Vagina (tissue), 2 donors: ENCODE results near the gene C6orf15. TPM values are rescaled to one million over a fixed set of nuclear protein-coding genes. Genes with fewer than 3 reads are reported as not detected.

Experiments
- DNase-seq, 2 donors: peaks; one replicate each; pipeline ENCODE4 v3.0.0-alpha.2; 2017; ENCODE audit errors: extremely low spot score in 2 of 2
- H3K27ac ChIP-seq: fragments of 200-600 bp; sonication (generic); one replicate; pipeline ENCODE4 v1.5.1; 2019
- H3K27me3 ChIP-seq: fragments of 200-600 bp; sonication (generic); one replicate; pipeline ENCODE4 v1.5.1; 2019
- H3K36me3 ChIP-seq, 2 donors: fragments of 200-600 bp; sonication (generic); one replicate each; pipeline ENCODE4 v1.5.1; 2017 to 2019
- H3K4me1 ChIP-seq: fragments of 200-600 bp; sonication (generic); one replicate; pipeline ENCODE4 v1.5.1; 2019
- H3K4me3 ChIP-seq, 2 donors: fragments of 200-600 bp; sonication (generic); 1 replicate in 1 of 2; 2 replicates in 1 of 2; pipeline ENCODE4 v1.5.1; 2016 to 2019
- H3K9me3 ChIP-seq: fragments of 200-600 bp; sonication (generic); one replicate; pipeline ENCODE4 v1.5.1; 2019
- CTCF ChIP-seq, 3 experiments: fragments of 450-650 bp in 2 of 3; fragments of 200-600 bp in 1 of 3; sonication (generic) in 1 of 3; IDR thresholded peaks; one replicate each; pipeline ENCODE4 v1.5.1; 2017 to 2019; ENCODE audit warnings: antibody characterized with exemption in 3 of 3, mild to moderate bottlenecking in 2 of 3, moderate library complexity in 2 of 3
- POLR2A ChIP-seq, 2 donors: fragments of 450-650 bp; IDR thresholded peaks; one replicate each; pipeline ENCODE4 v1.6.1; 2017; ENCODE audit warnings: antibody characterized with exemption in 2 of 2, mild to moderate bottlenecking in 2 of 2, moderate library complexity in 2 of 2
- POLR2AphosphoS5 ChIP-seq, 2 donors: sonication (generic); formaldehyde crosslinking; IDR thresholded peaks; one replicate each; pipeline ENCODE4 v1.9.0; 2017; ENCODE audit warnings: antibody characterized with exemption in 2 of 2, mild to moderate bottlenecking in 2 of 2, low read depth in 1 of 2; ENCODE audit not compliant: insufficient read depth in 1 of 2
- intact Hi-C: fragments of 100-400 bp; cut with DNase I; formaldehyde crosslinking; loops from one replicate; pipeline ENCODE4 v1.15.1; 2023
- total RNA-seq: library from RNA; depleted of rRNA; stranded (reverse); fragments of >200 nt; gene quantifications from one replicate; pipeline ENCODE4 v1.2.3, GENCODE V29; 2016

C6orf15 gene
- total RNA-seq, 1 donor from 2014 or later, result not detected

GRCh38 chr6:31145386-31145785 lies 33.0 kb upstream of the C6orf15 start:
- no peaks in the 10 kb centered on the region for H3K9me3 ChIP-seq
- TF ChIP-seq POLR2A (IDR thresholded peaks at IDR 0.05), result no peak
- no peak for TF ChIP-seq POLR2AphosphoS5 (IDR thresholded peaks at IDR 0.05; ENCODE audit: insufficient read depth in 1 of 2, low read depth in 1 of 2)
- TF ChIP-seq CTCF (IDR thresholded peaks at IDR 0.05), result no peak
- H3K36me3 ChIP-seq, result peaks cover 0 to 18% of the 10 kb centered on the region in 2 donors
- H3K4me1 ChIP-seq, result no peaks in the 10 kb centered on the region
- no peak overlapping the region for H3K4me3 ChIP-seq
- H3K27ac ChIP-seq, result no peak overlapping the region
- no peaks in the 10 kb centered on the region for H3K27me3 ChIP-seq
- DNase-seq, result no peak
- intact Hi-C loops, result no loop called here

DNA sequence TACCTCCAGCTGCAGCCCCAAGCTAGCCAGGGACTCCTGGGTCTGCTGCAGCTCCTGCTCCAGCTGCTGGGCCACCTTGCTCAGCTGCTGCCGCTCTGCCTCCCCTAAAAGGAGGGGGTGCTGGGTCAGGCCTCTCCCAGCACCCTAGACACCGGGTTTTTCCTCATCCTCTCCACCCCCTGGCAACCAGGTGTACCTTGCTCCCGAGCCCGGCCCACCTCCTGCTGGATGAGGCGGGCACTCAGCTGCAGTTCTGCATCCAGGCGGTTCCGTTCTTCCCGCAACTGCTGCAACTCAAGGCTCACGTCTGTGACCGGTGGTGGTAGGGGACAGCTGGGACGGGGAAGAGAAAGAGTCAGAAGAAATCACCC lies 32.6 kb upstream of the C6orf15 start:
- DNase-seq, result no peak
- Histone ChIP-seq H3K36me3 (peaks cover 0 to 14% of the 10 kb centered on the region in 2 donors), H3K9me3 (no peaks in the 10 kb centered on the region), H3K27me3 (no peaks in the 10 kb centered on the region), H3K27ac (no peak overlapping the region), H3K4me1 (no peaks in the 10 kb centered on the region), H3K4me3 (no peak overlapping the region)
- intact Hi-C loops, result no loop called here
- no peak for TF ChIP-seq CTCF (IDR thresholded peaks at IDR 0.05)
- TF ChIP-seq POLR2AphosphoS5 (IDR thresholded peaks at IDR 0.05; ENCODE audit: insufficient read depth in 1 of 2, low read depth in 1 of 2), result no peak
- TF ChIP-seq POLR2A (IDR thresholded peaks at IDR 0.05), result no peak

DNA sequence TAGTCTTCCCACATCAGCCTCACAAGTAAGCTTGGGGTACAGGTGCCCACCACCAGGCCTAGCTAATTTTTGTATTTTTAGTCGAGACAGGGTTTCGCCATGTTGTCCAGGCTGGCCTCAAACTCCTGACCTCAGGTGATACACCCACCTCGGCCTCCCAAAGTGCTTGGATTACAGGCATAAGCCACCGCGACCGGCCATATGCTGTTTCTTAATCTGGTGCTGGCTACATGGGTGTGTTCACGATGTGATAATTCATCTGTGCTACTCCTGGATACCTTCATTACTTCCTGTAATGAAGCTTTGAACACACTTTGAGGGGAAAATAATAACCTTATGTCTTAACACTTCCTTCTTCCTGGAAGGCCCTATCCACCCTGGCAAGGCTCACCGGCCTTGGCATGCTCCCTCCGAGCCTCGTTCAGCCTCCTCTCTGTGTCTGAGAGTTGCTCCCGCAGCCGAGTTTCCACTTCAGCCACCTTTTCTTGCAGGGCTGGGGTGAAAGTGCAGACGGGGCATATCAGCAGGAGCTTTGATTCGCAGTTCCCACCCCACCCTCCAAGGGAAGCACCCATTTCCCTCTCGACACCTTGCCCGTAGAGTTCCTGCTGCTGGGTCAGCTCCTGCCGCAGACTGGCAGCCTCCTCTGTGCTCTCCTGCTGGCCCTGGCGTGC lies 32.1 kb upstream of the C6orf15 start:
- H3K4me3 ChIP-seq, result no peak overlapping the region
- DNase-seq, result no peak
- H3K27me3 ChIP-seq, result no peaks in the 10 kb centered on the region
- TF ChIP-seq CTCF (IDR thresholded peaks at IDR 0.05), result no peak
- no peak overlapping the region for H3K27ac ChIP-seq
- H3K4me1 ChIP-seq, result peaks cover 2% of the 10 kb centered on the region
- intact Hi-C loops, result no loop called here
- H3K9me3 ChIP-seq, result no peaks in the 10 kb centered on the region
- peaks cover 0 to 9% of the 10 kb centered on the region in 2 donors for H3K36me3 ChIP-seq

GRCh38 chr6:31143148-31143547 lies 30.8 kb upstream of the C6orf15 start:
- no peak overlapping the region for H3K4me3 ChIP-seq
- no peaks in the 10 kb centered on the region for H3K9me3 ChIP-seq
- DNase-seq, result no peak
- H3K36me3 ChIP-seq, result peaks cover 0 to 5% of the 10 kb centered on the region in 2 donors
- H3K27me3 ChIP-seq, result no peaks in the 10 kb centered on the region
- no peak overlapping the region for H3K27ac ChIP-seq
- peaks cover 12% of the 10 kb centered on the region for H3K4me1 ChIP-seq
- TF ChIP-seq CTCF (IDR thresholded peaks at IDR 0.05) (no peak), POLR2AphosphoS5 (IDR thresholded peaks at IDR 0.05; ENCODE audit: insufficient read depth in 1 of 2, low read depth in 1 of 2) (no peak), POLR2A (IDR thresholded peaks at IDR 0.05) (no peak)
- intact Hi-C loops, result no loop called here

- H3K27ac ChIP-seq, result no peak overlapping the region
Observed at GRCh38 chr6:31142361-31142761, 30.0 kb upstream of the C6orf15 start.

More at GRCh38 chr6:31142361-31142761, 30.0 kb upstream of the C6orf15 start:
- no peak for TF ChIP-seq CTCF (IDR thresholded peaks at IDR 0.05)
- TF ChIP-seq POLR2A (IDR thresholded peaks at IDR 0.05), result no peak
- TF ChIP-seq POLR2AphosphoS5 (IDR thresholded peaks at IDR 0.05; ENCODE audit: insufficient read depth in 1 of 2, low read depth in 1 of 2), result no peak
- intact Hi-C loops, result no loop called here
- DNase-seq, result no peak
- H3K4me3 ChIP-seq, result no peak overlapping the region
- no peaks in the 10 kb centered on the region for H3K9me3 ChIP-seq
- no peaks in the 10 kb centered on the region for H3K27me3 ChIP-seq
- peaks cover 18% of the 10 kb centered on the region for H3K4me1 ChIP-seq
- H3K36me3 ChIP-seq, result peaks cover 0 to 5% of the 10 kb centered on the region in 2 donors
